GM21360 (cell line): ENCODE results near the gene PITPNM1.

ENCODE experiments used
- ATAC-seq: cut with Tn5 transposase; IDR thresholded peaks from one replicate; pipeline ENCODE4 v1.9.1; 2021; ENCODE audit warnings: mild to moderate bottlenecking, moderate library complexity; ENCODE audit not compliant: unreplicated experiment

Gene PITPNM1

GRCh38 chr11:67445515-67445914, 59.6 kb downstream of the PITPNM1 start:
- ATAC-seq: no peak

GRCh38 chr11:67442504-67443404, 62.4 kb downstream of the PITPNM1 start:
- no peak for ATAC-seq
